Caco-2 (cell line): Measurements from ENCODE around the gene TAF3. TPM values are rescaled to one million over a fixed set of nuclear protein-coding genes. Genes with fewer than 3 reads are reported as not detected.

ENCODE experiments used
- BruUV-seq: library from RNA; stranded (reverse); fragments of 400-500 nt; replicated peaks from 2 replicates; lab custom pipeline; 2021; lab: Mats Ljungman, UMichigan
- CTCF ChIA-PET: fragments of 300-600 bp; sonication (Branson Sonifier 250); formaldehyde crosslinking; loops from one replicate; lab custom pipeline; 2022; ENCODE audit warnings: antibody characterized with exemption; lab: Charles Lee
- POLR2A ChIA-PET: fragments of 300-600 bp; sonication (Branson Sonifier 250); formaldehyde crosslinking; loops from one replicate; lab custom pipeline; 2022; ENCODE audit warnings: antibody characterized with exemption; lab: Charles Lee
- DNase-seq, 2 experiments: peaks; one replicate each; pipeline versions ENCODE4 v3.0.0 to v3.0.0-alpha.2; 2020 to 2022
- H3K27me3 ChIP-seq: replicated peaks from 2 replicates; pipeline ENCODE4 v1.6.0; 2011; ENCODE audit warnings: low read length; ENCODE audit not compliant: control insufficient read depth, insufficient read depth
- H3K36me3 ChIP-seq: 2 replicates; pipeline ENCODE4 v1.5.1; 2011; ENCODE audit warnings: low read length; ENCODE audit not compliant: control insufficient read depth, insufficient read depth
- H3K4me1 ChIP-seq: fragments of 250-450 bp; sonication (Bioruptor Pico); 2 replicates; pipeline ENCODE4 v1.5.1; 2020; ENCODE audit warnings: mild to moderate bottlenecking
- H3K4me3 ChIP-seq: 2 replicates; pipeline ENCODE4 v1.5.1; 2011; ENCODE audit warnings: low read depth, mild to moderate bottlenecking, control low read depth, low read length
- H3K9me3 ChIP-seq: fragments of 250-450 bp; sonication (Bioruptor Pico); 2 replicates; pipeline ENCODE4 v1.5.1; 2020; ENCODE audit warnings: mild to moderate bottlenecking, moderate library complexity
- H3K27ac Mint-ChIP-seq: one replicate; pipeline ENCODE4 v1.8.0; 2022; ENCODE audit warnings: mixed read lengths; ENCODE audit not compliant: unreplicated experiment
- H3K27me3 Mint-ChIP-seq: one replicate; pipeline ENCODE4 v1.8.0; 2022; ENCODE audit warnings: mixed read lengths; ENCODE audit not compliant: insufficient read depth, unreplicated experiment
- H3K36me3 Mint-ChIP-seq: one replicate; pipeline ENCODE4 v1.8.0; 2022; ENCODE audit warnings: mild to moderate bottlenecking, mixed read lengths; ENCODE audit not compliant: insufficient read depth, unreplicated experiment
- H3K4me1 Mint-ChIP-seq: one replicate; pipeline ENCODE4 v1.8.0; 2022; ENCODE audit warnings: low read depth, mixed read lengths; ENCODE audit not compliant: unreplicated experiment
- H3K4me3 Mint-ChIP-seq: one replicate; pipeline ENCODE4 v1.8.0; 2022; ENCODE audit warnings: mild to moderate bottlenecking, moderate library complexity, mixed read lengths; ENCODE audit not compliant: unreplicated experiment
- H3K9me3 Mint-ChIP-seq: one replicate; pipeline ENCODE4 v1.8.0; 2022; ENCODE audit warnings: mixed read lengths; ENCODE audit not compliant: unreplicated experiment
- intact Hi-C: fragments of 100-400 bp; cut with micrococcal nuclease; formaldehyde crosslinking; loops from one replicate; pipeline ENCODE4 v1.10.0; 2022; ENCODE audit not compliant: unreplicated experiment
- total RNA-seq: library from RNA; stranded (reverse); gene quantifications from 2 replicates; pipeline ENCODE4 v1.2.3, GENCODE V29; 2022
- TF ChIP-seq, protein P1 (sequence below), 2 experiments: fragments of 200-600 bp in 1 of 2; IDR thresholded peaks; 1 replicate in 1 of 2; 2 replicates in 1 of 2; pipeline versions ENCODE4 v1.5.1 to v1.8.0; 2011 to 2022; ENCODE audit warnings: antibody characterized with exemption in 1 of 2, control low read depth in 1 of 2, inconsistent platforms in 1 of 2, low read depth in 1 of 2, low read length in 1 of 2, mild to moderate bottlenecking in 1 of 2, moderate library complexity in 1 of 2; ENCODE audit not compliant: insufficient read depth in 1 of 2, severe bottlenecking in 1 of 2, unreplicated experiment in 1 of 2

The TAF3 gene
- total RNA-seq, 1 experiment from 2014 or later, result 30.6 TPM

DNA sequence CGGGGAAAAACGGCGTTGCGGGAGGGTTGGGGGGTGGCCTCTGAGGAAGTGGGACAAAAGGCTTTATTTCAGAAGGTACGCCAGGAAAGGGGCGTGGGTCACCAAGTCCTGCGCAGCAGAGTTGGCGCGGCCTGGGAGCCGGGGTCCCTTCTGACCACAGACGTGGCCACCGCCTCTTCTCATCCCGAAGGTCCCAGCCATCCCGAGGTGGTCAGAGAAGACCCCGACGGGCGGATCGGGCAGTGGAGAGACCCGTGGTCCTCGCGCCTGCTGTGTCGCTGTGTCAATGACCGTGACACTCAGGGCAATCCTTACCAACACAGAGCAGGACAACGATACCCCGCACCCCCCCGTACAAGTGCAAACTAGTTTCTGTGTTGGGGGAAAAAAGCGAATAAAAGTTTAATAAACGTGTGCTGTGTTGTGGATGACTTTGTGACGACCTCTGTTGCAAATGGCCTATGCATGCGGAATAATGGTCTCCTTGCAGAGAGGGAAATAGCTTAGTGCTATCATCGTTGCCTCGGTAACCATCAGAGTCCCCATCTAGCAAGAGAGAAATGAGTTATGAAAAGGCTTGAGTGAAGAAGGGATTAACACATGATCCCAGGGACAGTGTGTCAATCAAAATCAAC lies 216.8 kb downstream of the TAF3 start:
- H3K27me3 ChIP-seq, result no peaks in the 10 kb centered on the region
- H3K9me3 Mint-ChIP-seq, result no peaks in the 10 kb centered on the region

DNA sequence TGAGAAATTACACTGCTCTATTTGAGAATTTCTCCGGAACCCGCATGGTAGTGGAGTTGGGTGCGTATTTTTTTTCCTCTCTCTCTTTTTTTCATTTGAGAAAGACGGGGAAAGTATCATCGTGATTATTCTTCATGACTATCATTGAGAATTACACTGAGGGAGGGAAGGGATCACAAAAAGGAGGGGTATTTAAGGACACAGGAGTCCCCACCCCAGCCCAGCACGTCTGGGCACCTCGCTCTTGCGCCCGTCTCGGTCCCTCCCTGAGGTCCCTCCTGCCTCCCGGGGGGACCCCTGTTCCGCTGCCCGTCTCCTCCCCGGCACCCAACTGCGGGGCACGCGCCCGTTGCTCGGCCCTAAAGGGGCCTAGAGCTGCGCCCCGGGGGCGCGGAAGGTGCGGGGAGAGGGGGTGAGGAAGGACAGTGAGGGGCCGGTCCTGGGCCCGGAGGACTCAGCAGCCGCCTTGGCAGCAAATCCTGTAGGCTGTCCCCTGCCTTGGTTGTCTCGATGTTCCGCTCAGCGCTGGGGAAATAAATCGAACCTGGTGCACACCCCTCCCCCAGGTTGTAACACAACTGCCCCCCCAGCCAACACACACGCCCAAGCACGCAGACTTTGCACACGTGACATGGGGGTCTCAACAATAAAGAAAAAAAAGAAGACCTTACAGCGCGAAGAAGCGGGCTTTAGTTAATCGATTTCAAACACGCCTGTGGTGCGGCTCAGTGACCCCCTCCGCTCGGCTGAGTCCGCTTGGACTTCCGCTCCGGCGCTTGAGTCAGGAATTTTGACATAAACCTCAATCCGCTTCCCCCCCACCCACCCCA lies 217.6 kb downstream of the TAF3 start:
- H3K36me3 ChIP-seq, result no peaks in the 10 kb centered on the region
- no peaks in the 10 kb centered on the region for H3K27me3 ChIP-seq
- no TSS peak for BruUV-seq
- CTCF ChIA-PET, result no interaction called here
- intact Hi-C loops, result no loop called here
- H3K9me3 ChIP-seq, result no peaks in the 10 kb centered on the region; the same call in 1 of the 2 replicates
- TF ChIP-seq, protein P1, sequence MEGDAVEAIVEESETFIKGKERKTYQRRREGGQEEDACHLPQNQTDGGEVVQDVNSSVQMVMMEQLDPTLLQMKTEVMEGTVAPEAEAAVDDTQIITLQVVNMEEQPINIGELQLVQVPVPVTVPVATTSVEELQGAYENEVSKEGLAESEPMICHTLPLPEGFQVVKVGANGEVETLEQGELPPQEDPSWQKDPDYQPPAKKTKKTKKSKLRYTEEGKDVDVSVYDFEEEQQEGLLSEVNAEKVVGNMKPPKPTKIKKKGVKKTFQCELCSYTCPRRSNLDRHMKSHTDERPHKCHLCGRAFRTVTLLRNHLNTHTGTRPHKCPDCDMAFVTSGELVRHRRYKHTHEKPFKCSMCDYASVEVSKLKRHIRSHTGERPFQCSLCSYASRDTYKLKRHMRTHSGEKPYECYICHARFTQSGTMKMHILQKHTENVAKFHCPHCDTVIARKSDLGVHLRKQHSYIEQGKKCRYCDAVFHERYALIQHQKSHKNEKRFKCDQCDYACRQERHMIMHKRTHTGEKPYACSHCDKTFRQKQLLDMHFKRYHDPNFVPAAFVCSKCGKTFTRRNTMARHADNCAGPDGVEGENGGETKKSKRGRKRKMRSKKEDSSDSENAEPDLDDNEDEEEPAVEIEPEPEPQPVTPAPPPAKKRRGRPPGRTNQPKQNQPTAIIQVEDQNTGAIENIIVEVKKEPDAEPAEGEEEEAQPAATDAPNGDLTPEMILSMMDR (IDR thresholded peaks at IDR 0.05; ENCODE audit: insufficient read depth in 1 of 2, low read depth in 1 of 2, low read length in 1 of 2, severe bottlenecking in 1 of 2, unreplicated experiment in 1 of 2), result no peak
- POLR2A ChIA-PET, result no interaction called here
- H3K4me3 ChIP-seq, result no peak overlapping the region
- H3K4me1 ChIP-seq, result peaks cover 21% of the 10 kb centered on the region
- H3K27me3 Mint-ChIP-seq, result peaks cover 4% of the 10 kb centered on the region
- H3K4me1 Mint-ChIP-seq, result peaks cover 20% of the 10 kb centered on the region
- H3K4me3 Mint-ChIP-seq, result no peak overlapping the region
- no peaks in the 10 kb centered on the region for H3K9me3 Mint-ChIP-seq
- no peak overlapping the region for H3K27ac Mint-ChIP-seq
- H3K36me3 Mint-ChIP-seq, result no peaks in the 10 kb centered on the region
- DNase-seq, result no peak

More for the DNA sequence above, 216.8 kb downstream of the TAF3 start:
- H3K27ac Mint-ChIP-seq, result no peak overlapping the region
- DNase-seq, result no peak
- intact Hi-C loops, result no loop called here
- CTCF ChIA-PET, result no interaction called here
- TF ChIP-seq, protein P1 (IDR thresholded peaks at IDR 0.05; ENCODE audit: insufficient read depth in 1 of 2, low read depth in 1 of 2, low read length in 1 of 2, severe bottlenecking in 1 of 2, unreplicated experiment in 1 of 2), result no peak
- H3K36me3 Mint-ChIP-seq, result no peaks in the 10 kb centered on the region
- Histone ChIP-seq H3K4me1 (peaks cover 28% of the 10 kb centered on the region), H3K4me3 (no peak overlapping the region), H3K9me3 (no peaks in the 10 kb centered on the region; the same call in 1 of the 2 replicates), H3K36me3 (no peaks in the 10 kb centered on the region)
- POLR2A ChIA-PET, result no interaction called here
- peaks cover 4% of the 10 kb centered on the region for H3K27me3 Mint-ChIP-seq
- no peak overlapping the region for H3K4me3 Mint-ChIP-seq
- peaks cover 26% of the 10 kb centered on the region for H3K4me1 Mint-ChIP-seq
- BruUV-seq, result no TSS peak

DNA sequence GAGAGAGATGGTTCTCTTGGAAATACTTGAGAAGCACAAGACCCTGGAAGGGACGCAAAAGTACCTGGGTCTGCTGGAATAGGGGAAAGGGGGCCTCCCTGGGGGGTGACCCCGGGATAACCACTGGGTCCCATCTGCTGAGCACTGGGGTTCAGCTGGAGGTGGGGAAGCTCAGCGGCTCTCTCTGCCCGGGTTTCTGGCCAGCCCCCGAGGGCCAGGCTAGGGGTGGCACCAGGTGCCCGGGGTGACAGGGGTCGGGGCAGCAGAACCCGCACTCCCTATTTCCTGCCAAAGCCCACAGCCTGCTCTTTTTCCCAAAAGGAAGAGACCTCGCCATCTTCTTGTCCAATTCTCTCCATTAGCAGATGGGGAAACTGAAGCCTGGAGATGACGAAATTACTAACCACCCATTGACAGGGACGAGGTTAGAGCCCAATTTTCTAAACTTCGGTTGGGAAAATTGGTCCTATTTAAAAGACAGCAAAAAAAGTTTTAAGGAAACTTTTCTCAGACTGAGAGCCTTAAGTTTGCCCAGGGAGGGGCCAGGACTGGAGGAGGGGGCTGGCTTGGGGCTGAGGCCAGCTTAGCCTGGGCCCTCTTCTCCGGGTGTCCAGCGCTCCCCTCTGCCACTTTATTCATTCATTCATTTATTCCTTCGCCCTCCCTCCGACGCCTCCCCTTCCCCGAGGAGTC lies 218.3 kb downstream of the TAF3 start:
- H3K27me3 Mint-ChIP-seq, result peaks cover 3% of the 10 kb centered on the region
- CTCF ChIA-PET, result interaction anchor here (0.6 to 0.8 kb wide), 2 partner anchors 9 to 1391 kb away, joined by 3 read pairs; no protein-coding TSS in a partner anchor
- TF ChIP-seq, protein P1 (IDR thresholded peaks at IDR 0.05; ENCODE audit: insufficient read depth in 1 of 2, low read depth in 1 of 2, low read length in 1 of 2, severe bottlenecking in 1 of 2, unreplicated experiment in 1 of 2), result no peak
- no peaks in the 10 kb centered on the region for H3K36me3 Mint-ChIP-seq
- peaks cover 20% of the 10 kb centered on the region for H3K4me1 ChIP-seq
- no peaks in the 10 kb centered on the region; the same call in 1 of the 2 replicates for H3K9me3 ChIP-seq
- H3K4me1 Mint-ChIP-seq, result peaks cover 19% of the 10 kb centered on the region
- intact Hi-C loops, result loop anchor here (1.0 kb wide), 1 partner anchor 9 kb away; no protein-coding TSS in a partner anchor
- H3K4me3 Mint-ChIP-seq, result peak overlapping the region; percentile 82
- BruUV-seq, result no TSS peak
- DNase-seq, result no peak
- peak overlapping the region; percentile 40 for H3K4me3 ChIP-seq
- POLR2A ChIA-PET, result interaction anchor here (0.6 kb wide), 2 partner anchors 24 to 219 kb away, joined by 4 read pairs; partner anchors contain the start of gene TAF3
- H3K27ac Mint-ChIP-seq, result no peak overlapping the region
- no peaks in the 10 kb centered on the region for H3K9me3 Mint-ChIP-seq
- H3K36me3 ChIP-seq, result no peaks in the 10 kb centered on the region
- H3K27me3 ChIP-seq, result no peaks in the 10 kb centered on the region
